Stimulated activated CD4-positive, alpha-beta T cell treated with anti-CD3 and anti-CD28 coated beads, Interleukin-1b, Interleukin-23, amount 100 ng/mL, for 24 hours (primary cell): ENCODE results near the gene BHLHE40.

ENCODE experiments used
- DNase-seq, 4 experiments: peaks; one replicate each; pipeline ENCODE4 v3.0.0-alpha.2; 2020; ENCODE audit warnings: low read depth in 4 of 4, low spot score in 1 of 4

BHLHE40 gene

DNA sequence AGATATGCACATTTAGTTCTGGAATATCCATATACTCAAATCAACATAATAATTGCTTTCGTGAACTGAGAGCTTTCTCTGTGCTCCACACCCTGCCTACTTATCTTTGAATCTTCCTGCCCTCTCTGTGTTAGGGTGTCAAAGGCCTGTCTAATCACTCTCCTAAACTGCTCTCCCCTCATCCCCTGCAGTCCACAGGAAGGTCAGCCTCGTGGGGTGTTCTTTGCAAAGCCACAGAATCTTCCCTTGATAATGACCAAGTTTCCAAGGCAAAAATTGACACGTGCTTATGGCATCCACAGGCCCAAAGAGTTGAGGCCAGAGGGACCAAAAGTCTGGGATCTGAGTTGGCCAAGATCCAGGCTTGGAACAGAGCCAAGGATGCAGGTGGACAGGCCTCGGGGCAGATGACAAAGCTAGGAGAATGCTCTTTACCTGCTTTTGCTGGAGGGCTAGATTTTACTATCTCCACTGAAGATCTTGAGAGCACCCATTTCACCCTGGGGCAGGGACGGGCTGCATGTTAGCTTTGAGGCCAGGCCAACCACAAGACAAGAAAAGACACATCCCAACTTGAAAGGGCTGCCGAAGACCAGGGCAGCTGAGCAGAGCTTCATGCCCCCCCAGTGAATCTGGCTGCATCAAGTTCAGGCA lies 20.4 kb downstream of the BHLHE40 start:
- DNase-seq: no peak

DNA sequence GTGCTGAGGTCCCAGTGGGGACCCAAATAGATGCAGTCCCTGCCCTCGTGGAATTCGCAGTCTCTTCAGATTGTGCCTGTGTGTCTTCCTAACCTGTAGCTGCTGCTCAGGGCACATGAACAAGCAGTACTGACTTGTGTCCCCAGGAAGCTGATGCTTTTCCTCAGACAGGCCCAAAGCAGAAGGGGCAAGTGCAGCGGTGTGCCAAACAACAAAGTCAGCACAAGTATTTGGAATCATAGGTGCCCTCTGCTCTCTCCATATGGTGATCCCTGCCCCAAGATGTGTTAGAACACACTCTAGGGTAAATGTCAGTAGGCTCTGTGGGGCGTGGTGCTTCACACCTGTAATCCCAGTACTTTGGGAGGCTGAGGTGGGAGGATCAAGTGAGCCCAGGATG lies 21.9 kb downstream of the BHLHE40 start:
- no peak for DNase-seq

DNA sequence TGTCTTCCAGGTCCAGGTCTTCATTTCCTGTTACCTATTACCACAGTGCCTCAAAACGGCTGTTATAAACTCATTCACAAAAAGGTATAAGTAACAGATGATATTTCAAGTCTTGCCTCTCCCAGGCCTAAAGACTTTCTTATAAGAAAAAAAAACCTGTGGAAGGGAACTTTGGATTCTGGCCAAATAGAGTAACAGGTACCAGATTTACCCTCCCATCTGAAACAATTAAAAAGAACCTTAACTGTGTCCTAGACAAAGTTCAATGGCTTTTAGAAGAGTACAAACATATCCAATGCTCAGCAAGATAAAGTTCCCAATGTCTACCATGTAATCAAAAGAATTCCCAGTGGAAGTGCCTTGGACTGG lies 22.6 kb downstream of the BHLHE40 start:
- DNase-seq: no peak

DNA sequence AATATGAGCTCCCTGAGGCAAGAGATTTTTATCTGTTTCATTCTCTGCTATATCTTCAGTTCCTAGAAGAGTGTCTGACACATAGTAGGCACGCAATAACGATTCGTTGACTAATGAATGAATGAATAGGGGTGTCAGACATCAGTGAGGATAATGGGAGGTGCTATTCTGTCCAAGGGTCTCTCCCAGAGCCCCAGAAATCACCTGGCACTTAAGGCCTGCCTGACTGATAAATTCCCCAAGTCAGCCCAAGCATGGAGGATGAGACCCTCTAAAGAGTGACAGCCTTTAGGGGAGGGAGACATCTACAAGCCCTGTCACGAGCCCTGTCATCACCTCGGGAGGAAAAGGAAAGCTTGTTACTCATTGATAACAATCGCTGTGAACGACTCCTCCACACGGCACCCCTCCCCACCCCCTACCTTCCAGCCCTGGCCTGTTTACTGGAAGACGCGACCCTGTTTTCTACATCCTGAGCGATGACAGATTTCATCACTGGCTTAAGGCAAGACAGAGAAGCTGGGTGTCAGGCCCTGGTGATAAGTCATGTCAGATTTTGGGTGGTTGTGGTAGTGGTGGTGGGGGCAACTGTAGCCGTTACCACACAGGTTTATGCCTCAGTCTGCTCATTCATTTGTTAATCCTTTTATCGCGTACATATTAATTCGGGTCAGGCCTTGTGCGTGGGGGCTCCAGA lies 23.1 kb downstream of the BHLHE40 start:
- peak in 1 of 4 experiments; percentile 55 for DNase-seq

DNA sequence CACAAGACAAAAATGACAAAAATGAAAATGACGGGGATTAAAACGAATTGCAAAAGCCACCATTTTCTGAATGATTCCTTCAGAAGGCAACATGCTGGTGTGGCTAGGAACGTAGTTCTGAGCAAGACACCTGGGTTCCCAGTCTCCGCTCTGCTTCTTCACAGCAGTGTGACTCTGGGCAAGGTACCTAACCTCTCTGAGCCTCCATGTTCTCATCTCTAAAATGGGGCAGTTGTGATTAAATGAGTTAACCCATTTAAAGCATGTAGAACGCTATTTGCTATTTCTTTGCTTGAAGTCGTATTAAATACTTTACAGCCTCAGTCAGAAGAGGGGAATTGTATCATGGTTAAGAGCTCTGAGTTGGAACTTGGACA lies 23.6 kb downstream of the BHLHE40 start:
- no peak for DNase-seq

DNA sequence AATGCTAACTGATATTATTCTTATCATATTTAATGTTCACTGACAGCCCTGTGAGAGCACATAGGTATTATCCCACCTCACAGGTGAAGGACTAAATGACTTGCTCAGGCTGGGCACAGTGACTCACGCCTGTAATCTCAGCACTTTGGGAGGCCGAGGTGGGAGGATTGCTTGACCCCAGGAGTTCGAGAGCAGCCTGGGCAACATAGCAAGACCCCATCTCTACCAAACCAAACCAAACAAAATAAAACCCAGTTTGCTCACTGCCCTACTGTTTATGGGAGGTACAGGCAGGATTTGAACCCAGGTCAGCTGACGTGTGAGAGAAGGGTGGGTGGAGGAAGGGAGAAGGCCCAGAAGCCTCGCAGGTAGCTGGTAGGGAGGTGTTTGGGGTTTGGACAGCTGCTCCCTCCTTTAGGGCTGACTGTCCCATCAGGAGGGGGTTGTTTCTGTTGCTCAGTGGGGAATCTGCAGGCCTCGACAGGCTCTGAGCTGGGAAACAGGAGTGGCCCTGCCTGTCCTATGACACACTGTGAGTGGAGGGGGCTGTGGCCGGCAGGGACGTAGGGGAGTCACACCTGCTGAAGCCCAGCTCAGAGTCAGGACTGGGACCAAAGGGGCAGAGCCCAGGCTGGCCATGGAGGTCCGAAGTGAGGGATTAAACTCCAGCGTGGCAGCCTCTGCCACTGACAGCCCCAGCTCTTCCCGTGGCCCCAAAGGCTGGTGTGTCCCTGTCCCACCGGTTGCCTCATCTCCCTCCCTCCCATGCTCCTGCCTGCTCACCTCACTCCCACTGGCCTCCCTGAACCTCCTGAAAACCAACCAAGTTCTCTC lies 25.3 kb downstream of the BHLHE40 start:
- no peak for DNase-seq

DNA sequence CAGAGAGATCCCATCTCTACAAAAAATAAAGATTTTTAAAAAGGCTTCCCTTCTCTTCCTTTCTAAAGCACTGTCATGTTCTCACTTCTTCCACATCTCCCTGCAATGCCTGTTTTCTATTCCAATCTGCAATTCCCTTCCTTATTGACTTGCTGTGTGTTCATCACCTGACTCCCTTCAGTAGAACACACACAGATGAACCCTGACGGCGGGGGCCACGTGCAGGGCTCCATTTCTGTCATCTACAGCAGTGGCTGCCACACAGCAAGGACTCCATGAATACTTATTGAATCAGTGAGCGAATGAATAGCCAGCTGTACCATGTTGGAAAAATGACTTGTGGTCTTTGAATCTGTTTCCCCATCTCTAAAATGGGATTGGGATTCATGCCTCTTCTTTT lies 26.1 kb downstream of the BHLHE40 start:
- no peak for DNase-seq

DNA sequence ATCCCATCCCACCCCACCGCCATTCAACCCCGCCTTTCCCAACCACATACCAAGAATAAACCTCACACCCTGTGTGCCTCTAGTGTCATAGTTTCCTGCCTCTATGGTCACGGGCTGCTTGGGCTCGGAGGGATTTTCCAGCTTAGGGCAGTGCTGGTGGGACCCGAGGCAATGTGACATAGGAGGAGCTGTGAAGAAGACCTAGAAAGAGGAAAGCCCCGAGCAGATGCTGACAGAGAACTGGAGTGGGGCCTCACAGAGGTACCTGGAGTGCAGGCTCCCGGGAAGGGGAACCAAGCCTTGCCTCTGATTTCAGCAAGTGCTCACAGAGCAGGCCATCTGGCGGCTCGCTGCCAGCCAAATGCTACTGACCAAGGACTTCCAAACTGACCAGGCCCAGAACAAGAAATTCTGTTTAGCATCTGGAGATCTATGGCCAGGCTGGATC lies 27.5 kb downstream of the BHLHE40 start:
- peak in 3 of 4 experiments; percentile 29 to 72 (median 31) for DNase-seq

DNA sequence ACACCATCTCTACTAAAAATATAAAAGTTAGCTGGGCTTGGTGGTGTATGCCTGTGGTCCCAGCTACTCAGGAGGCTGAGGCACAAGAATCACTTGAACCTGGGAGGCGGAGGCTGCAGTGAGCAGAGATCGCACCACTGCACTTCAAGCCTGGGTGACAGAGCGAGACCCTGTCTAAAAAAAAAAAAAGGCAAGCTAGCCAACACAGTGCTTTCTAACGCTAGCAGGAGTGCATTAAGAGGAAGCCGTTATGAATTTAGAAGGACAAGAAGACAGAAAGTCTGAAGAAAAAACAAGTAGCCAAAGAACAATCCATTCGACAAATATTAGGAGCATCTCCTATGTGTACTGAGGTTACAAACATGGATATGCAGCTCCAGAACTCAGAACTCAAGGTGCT lies 28.6 kb downstream of the BHLHE40 start:
- no peak for DNase-seq

DNA sequence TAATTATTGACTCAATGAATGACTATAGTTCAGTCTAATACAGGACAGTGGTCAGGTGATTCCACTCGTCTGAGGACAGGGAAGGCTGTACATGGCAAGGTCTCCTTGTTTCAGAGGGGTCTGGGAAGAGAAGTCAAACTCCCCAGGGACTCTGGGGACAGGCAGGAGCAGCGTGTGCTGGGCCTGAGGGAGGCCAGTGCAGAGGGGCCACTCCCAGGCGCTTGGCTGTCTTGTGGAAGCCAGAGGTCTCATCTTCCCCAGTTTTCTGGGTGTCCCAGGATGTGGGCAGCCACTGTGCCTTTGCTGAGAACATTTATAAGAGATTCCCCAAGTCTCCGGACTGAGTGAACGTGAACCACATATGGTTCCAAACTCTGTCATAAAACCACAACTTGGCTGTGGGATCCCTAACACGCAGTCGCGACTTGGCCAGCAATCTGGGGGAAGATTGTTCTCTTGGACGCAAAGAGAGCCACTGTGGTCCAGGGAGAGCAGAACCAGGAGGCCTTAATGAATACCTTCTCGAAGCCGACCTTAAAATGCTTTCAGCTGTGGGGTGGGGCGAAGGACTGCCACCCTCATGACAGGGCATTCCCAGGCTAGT lies 30.4 kb downstream of the BHLHE40 start:
- no peak for DNase-seq

DNA sequence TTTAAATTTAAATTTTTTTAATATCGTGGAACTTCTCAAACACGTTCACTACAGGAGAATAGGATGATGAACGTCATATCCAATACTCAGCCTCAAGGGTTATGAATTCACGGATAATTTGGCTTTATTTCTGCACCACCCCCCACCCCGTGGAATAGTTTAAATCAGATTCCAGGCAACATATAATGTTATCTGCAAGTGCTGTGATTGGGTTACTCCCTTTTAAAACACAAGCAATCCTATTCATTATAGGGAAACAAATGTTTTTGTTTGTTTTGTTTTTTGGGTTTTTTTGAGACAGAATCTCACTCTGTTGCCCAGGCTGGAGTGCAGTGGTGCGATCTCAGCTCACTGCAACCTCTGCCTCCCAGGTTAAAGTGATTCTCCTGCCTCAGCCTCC lies 30.9 kb downstream of the BHLHE40 start:
- no peak for DNase-seq

DNA sequence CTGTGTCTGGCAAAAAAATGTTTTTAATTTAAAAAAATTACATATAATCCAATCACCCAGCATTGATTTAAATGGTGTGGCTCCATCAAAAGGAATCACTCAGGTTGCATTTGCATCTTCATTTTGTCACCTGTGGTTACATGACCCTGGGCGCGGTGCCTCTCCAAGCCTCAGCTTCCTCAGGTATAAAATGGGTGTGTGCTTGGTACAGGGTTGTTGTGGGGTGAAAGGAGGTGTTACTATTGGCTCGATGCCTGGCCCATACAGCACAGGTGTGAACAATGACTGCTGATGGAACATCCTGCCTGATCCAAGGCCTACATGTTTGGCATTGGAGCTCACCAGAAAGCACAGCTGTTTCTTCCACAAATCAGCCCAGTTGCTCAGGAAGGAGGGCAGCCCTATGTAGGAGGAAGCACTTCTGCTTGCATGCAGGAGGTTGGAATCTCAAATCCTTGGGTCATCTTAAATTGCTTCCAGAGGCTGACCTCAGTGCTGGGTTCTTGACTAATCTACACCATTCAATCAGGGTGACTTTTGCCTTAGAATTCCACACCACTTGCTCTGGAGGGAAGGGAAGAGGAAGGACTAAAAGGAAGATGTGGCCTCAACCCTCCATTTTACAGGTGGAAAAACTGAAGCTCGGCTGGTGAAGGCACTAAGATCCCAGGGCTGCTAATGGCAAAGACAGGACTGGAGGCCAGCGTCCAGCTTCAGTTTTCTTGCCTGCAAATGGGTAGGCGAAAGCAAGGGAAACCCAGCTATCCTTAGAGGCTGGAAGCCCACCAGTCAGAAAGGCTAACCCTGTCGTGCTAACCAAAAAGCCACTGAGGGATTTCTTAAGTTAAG lies 31.7 kb downstream of the BHLHE40 start:
- DNase-seq: no peak

DNA sequence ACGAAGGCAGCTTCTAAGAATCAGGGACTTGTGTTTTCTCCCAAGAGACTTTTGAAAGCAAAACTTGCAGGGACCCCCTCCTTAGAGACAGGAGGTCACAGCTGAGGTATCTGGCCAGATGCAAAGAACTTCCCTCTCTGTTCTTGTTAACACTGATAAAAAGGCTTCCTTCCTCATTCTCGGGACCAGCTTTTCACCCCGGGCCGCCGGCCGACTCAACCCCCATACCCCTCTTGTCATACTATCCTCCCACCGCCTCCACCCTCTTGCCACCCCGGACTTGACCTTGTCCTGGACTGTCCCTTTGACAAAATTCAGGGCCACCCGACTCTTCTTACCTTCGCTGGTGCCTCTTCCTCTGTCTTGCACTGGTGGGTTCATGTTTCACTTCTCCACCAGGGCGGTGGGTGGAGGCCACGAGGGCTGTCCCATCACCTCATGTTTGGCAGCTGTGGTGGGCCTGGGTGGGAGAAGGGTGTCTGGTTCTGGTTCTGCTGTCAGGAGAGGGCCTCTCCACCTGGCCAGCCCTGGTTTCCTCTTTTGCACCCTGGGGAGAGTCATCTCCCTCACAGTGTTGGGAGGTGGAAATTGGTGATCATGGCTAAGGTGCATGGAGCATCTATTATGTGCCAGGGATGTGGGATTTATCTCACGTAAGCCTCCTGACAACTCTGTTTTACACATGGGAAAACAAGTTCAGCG lies 32.5 kb downstream of the BHLHE40 start:
- no peak for DNase-seq

DNA sequence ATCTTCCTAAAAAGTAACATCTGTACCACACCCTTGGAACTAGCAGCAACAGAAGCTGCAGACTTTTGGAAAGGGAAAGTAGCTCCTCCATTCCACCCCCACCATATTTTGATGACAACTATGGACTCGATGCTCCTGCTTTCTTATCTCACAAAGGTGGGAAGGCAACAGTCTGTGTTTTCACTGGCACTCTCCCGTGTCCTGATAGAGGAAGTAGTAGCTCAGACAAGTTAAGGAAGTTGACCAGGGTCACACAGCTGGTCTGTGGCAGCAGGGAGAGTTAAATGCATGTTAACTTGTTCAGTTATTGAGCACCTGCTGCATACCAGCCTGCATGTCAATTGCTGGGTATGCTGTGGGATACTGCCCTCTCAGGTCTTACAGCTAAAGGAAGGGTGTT lies 33.1 kb downstream of the BHLHE40 start:
- no peak for DNase-seq

DNA sequence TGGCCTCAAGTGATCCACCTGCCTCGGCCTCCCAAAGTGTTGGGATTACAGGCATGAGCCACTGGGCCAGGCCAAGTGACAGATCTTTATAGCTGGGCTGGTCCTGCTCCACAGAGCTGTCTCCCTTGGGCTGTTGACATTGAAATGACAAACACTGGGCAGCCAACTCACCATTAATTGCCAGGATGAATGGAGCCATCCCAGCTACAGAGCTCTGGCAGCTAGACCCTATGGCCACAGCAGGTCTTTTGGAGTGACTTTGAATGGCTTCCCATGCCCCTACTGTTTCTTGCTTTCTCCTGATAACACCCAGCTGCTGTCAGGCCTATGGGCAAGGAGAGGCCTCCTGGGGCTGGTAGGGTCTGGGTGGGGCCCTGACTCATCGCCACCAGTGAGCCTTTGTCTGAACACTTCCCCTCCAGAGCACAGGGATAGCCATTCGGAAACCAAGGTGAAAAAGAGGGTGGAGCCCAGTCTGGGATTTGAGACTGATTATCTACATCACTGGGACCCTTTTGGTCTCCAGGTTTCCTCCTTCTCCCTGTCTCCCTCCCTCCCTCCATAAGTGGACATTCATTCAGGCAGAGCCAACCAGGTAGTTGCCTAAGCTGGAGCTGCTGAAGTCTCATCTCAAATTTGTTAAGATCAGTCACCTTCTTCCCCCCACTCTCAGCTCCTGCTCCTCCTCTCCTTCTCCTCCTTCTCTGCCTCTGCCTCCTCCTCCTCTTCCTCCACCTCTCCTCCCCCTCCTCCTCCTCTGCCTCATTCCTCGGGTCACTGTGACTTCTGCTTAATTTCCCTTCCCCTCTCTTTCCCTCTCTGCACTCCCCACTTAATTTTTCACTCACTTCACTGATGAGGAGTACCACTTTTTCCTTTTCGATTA lies 34.0 kb downstream of the BHLHE40 start:
- DNase-seq: no peak

DNA sequence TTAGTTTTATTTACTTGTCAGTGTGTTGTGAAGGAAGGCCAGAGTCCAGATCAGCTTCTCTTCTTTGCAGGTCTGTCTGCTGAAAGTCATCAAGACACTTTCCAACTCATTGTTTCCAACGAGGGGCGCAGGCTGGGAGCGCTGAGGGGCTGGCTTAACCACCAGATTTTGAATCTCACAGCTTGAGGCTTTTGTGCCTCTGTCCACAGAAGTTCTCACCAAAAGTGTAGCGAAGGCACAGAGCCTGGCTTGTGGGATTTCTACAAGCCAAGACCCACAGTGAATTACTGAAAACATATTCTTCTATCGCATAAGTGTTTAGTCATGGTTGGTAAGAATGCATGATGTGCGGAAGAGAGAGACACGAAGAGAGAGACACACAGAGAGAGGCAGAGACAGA lies 35.2 kb downstream of the BHLHE40 start:
- no peak for DNase-seq

DNA sequence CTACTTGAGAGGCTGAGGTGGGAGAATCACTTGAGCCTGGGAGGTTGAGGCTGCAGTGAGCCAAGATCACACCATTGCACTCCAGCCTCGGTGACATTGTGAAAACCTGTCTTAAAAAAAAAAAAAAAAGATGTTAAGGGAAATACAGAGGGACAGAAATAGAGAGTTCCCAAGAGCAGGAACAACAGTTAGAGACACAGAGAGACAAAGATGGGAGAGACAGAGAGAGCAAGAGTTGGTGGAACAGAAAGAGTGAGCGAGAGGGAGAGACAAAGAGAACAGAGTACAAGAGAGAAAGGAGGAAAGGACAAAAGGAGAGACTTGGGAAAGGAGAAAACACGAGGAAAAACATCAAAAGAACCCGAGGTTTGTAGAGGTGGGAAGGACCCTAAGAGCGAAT lies 35.8 kb downstream of the BHLHE40 start:
- DNase-seq: no peak

DNA sequence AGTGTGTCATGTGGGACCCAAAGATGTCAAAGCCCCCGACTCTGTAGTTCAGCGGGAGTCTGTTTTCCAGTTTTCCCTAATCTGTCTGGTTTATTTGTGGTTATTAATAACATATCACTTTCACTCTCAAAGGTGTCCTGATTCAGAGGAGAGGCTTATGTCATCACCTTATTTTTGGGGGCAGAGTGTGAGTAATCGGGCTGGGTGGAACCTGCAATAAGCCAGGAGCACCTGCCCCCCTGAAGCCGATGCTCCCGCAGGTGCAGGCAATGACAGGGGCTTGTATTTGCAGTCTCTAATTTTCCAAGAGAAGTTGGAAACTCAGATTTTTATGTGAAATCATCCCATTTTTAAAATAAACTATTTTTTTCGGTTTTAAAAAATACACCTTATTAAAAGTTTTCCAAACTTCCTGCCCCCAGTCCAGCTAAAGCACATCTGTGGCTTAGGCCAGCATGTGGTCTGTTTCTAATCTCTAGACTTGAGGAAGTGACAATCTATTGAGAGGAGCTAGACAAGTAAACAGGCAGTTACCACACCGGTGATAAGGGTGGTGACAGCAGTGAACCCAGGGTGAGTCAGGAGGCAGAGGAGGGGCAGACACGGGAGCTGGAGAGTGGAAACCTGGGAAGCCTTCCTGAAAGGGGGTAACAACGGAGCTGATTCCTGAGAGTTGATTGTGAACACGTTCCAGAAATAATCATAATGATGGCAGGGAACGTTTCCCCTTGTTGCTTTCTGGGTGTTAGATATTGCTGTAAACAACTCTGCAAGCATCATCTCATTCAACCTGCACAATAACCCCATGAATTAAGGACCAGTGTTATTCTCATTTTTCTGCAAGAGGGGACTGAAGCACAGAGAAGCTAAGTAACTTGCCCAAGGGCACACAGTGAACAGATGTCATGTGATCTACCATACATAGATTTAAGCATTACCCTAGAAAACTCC lies 37.2 kb downstream of the BHLHE40 start:
- no peak for DNase-seq
